SK-N-MC (cell line): ENCODE data around the gene COL21A1.

Experiments used
- DNase-seq: peaks from one replicate; pipeline ENCODE4 v3.0.0-alpha.2; 2011; ENCODE audit warnings: low read depth, low spot score
- H3K27ac ChIP-seq: fragments of 200-600 bp; sonication (generic); 2 replicates; pipeline ENCODE4 v1.5.1; 2016; ENCODE audit warnings: mixed run types
- H3K36me3 ChIP-seq: fragments of 200-600 bp; sonication (generic); 2 replicates; pipeline ENCODE4 v1.6.1; 2017; ENCODE audit warnings: antibody characterized with exemption, low read length, mixed read lengths; ENCODE audit not compliant: insufficient read depth
- H3K4me3 ChIP-seq: fragments of 200-600 bp; sonication (generic); 2 replicates; pipeline ENCODE4 v1.5.1; 2016
- H3K9ac ChIP-seq: fragments of 200-600 bp; sonication (generic); 2 replicates; pipeline ENCODE4 v1.8.0; 2017; ENCODE audit warnings: mixed run types, mixed read lengths; ENCODE audit not compliant: insufficient read length
- H3K9me3 ChIP-seq: fragments of 200-600 bp; sonication (generic); 2 replicates; pipeline ENCODE4 v1.6.1; 2017; ENCODE audit warnings: low read depth, mild to moderate bottlenecking, antibody characterized with exemption, low read length, moderate library complexity, mixed read lengths
- EZH2 ChIP-seq: fragments of 200-600 bp; sonication (generic); IDR thresholded peaks from one replicate; pipeline ENCODE4 v1.6.1; 2017; ENCODE audit warnings: antibody characterized with exemption
- FOXP2 ChIP-seq: optimal IDR thresholded peaks from 2 replicates; pipeline ENCODE3; 2011; ENCODE audit warnings: mild to moderate bottlenecking, moderate library complexity; ENCODE audit not compliant: insufficient read depth; ENCODE audit errors: extremely low read length, control extremely low read depth
- POLR2AphosphoS5 ChIP-seq: IDR thresholded peaks from 2 replicates; pipeline ENCODE4 v1.6.1; 2012; ENCODE audit warnings: mild to moderate bottlenecking, low read depth, low read length, borderline replicate concordance

Gene COL21A1

GRCh38 chr6:56062836-56063235, 184.5 kb downstream of the COL21A1 start:
- peaks cover 44% of the 10 kb centered on the region; the same call in 1 of the 2 replicates for H3K36me3 ChIP-seq
- TF ChIP-seq POLR2AphosphoS5: no peak
- TF ChIP-seq EZH2: no peak
- TF ChIP-seq FOXP2: no peak
- H3K27ac ChIP-seq: no peak overlapping the region
- no peaks in the 10 kb centered on the region for H3K9me3 ChIP-seq
- no peak overlapping the region for H3K4me3 ChIP-seq
- H3K9ac ChIP-seq: no peak overlapping the region
- DNase-seq: no peak

GRCh38 chr6:56058636-56059035, 188.7 kb downstream of the COL21A1 start:
- peaks cover 46% of the 10 kb centered on the region for H3K36me3 ChIP-seq
- TF ChIP-seq EZH2 (no peak), POLR2AphosphoS5 (no peak), FOXP2 (no peak)
- no peak overlapping the region for H3K27ac ChIP-seq
- DNase-seq: no peak
- H3K9ac ChIP-seq: no peak overlapping the region
- no peaks in the 10 kb centered on the region for H3K9me3 ChIP-seq
- no peak overlapping the region for H3K4me3 ChIP-seq

- Histone ChIP-seq H3K36me3 (peaks cover 26% of the 10 kb centered on the region), H3K9ac (no peak overlapping the region), H3K4me3 (no peak overlapping the region), H3K9me3 (no peaks in the 10 kb centered on the region), H3K27ac (no peak overlapping the region)
- TF ChIP-seq EZH2: no peak
- no peak for TF ChIP-seq FOXP2
- TF ChIP-seq POLR2AphosphoS5: no peak
- DNase-seq: no peak
Observed at GRCh38 chr6:56055081-56055704, 192.2 kb downstream of the COL21A1 start.

GRCh38 chr6:56051202-56051598, 196.2 kb downstream of the COL21A1 start:
- TF ChIP-seq FOXP2 (no peak), POLR2AphosphoS5 (no peak), EZH2 (no peak)
- H3K9ac ChIP-seq: no peak overlapping the region
- H3K4me3 ChIP-seq: no peak overlapping the region
- H3K9me3 ChIP-seq: no peaks in the 10 kb centered on the region
- peaks cover 8% of the 10 kb centered on the region for H3K36me3 ChIP-seq
- H3K27ac ChIP-seq: peak overlapping the region; percentile 44; the same call in 1 of the 2 replicates
- DNase-seq: no peak

- H3K9me3 ChIP-seq: no peaks in the 10 kb centered on the region
- peaks cover 3% of the 10 kb centered on the region; the same call in 1 of the 2 replicates for H3K36me3 ChIP-seq
- DNase-seq: no peak
- peak overlapping the region; percentile 22 for H3K9ac ChIP-seq
- H3K27ac ChIP-seq: peak overlapping the region; percentile 44; the same call in 1 of the 2 replicates
- no peak overlapping the region for H3K4me3 ChIP-seq
- no peak for TF ChIP-seq EZH2
- TF ChIP-seq POLR2AphosphoS5: no peak
- TF ChIP-seq FOXP2: no peak
Observed at GRCh38 chr6:56050530-56051201, 196.7 kb downstream of the COL21A1 start.

- Histone ChIP-seq H3K9me3 (no peaks in the 10 kb centered on the region), H3K4me3 (no peak overlapping the region), H3K9ac (no peak overlapping the region), H3K27ac (peak overlapping the region; percentile 73), H3K36me3 (no peaks in the 10 kb centered on the region)
- no peak for DNase-seq
- TF ChIP-seq EZH2 (no peak), POLR2AphosphoS5 (no peak), FOXP2 (no peak)
Observed at GRCh38 chr6:56048601-56049000, 198.8 kb downstream of the COL21A1 start.

GRCh38 chr6:56047931-56048540, 199.3 kb downstream of the COL21A1 start:
- H3K27ac ChIP-seq: peak overlapping the region; percentile 73
- no peaks in the 10 kb centered on the region for H3K36me3 ChIP-seq
- H3K4me3 ChIP-seq: no peak overlapping the region
- H3K9ac ChIP-seq: no peak overlapping the region
- TF ChIP-seq POLR2AphosphoS5 (no peak), EZH2 (no peak), FOXP2 (no peak)
- H3K9me3 ChIP-seq: no peaks in the 10 kb centered on the region
- DNase-seq: no peak

- DNase-seq: no peak
- Histone ChIP-seq H3K27ac (no peak overlapping the region), H3K9me3 (no peaks in the 10 kb centered on the region), H3K9ac (no peak overlapping the region), H3K36me3 (no peaks in the 10 kb centered on the region), H3K4me3 (no peak overlapping the region)
- no peak for TF ChIP-seq EZH2
- TF ChIP-seq POLR2AphosphoS5: no peak
- TF ChIP-seq FOXP2: no peak
Observed at GRCh38 chr6:56046576-56046975, 200.8 kb downstream of the COL21A1 start.

- H3K9ac ChIP-seq: no peak overlapping the region
- H3K27ac ChIP-seq: no peak overlapping the region
- H3K36me3 ChIP-seq: no peaks in the 10 kb centered on the region
- no peaks in the 10 kb centered on the region for H3K9me3 ChIP-seq
- no peak overlapping the region for H3K4me3 ChIP-seq
- TF ChIP-seq EZH2 (no peak), POLR2AphosphoS5 (no peak), FOXP2 (no peak)
- DNase-seq: no peak
Observed at GRCh38 chr6:56043761-56044160, 203.6 kb downstream of the COL21A1 start.
